Activated CD4-positive, alpha-beta T cell treated with anti-CD3 and anti-CD28 coated beads for 24 hours (primary cell): Measurements from ENCODE around the gene RBP2.

Experiments used
- DNase-seq, 2 donors: peaks; one replicate each; pipeline ENCODE4 v3.0.0-alpha.2; 2020; ENCODE audit warnings: low read depth in 2 of 2

RBP2 gene

GRCh38 chr3:139481116-139481515 lies 4.8 kb upstream of the RBP2 start:
- no peak for DNase-seq

DNA sequence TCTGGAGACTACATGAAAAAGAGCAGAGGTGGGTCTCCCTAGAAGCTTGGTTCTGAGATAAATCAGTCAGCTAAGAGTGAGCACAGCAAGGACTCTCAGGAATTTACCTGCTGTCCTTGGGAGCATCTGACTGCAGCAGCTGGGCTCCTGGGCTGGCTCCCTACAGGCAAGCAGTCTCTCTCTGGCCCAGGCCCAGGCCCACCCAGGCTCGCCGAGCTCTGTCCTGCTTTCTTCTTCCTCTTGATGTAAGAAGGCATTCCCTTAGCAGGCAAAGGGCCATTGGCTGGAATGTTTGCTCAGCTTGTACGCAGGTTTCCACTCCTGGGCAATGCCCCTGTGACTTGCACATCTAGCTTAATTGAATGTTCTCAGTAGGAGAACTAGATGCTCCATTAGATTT lies 4.3 kb upstream of the RBP2 start:
- DNase-seq = no peak

DNA sequence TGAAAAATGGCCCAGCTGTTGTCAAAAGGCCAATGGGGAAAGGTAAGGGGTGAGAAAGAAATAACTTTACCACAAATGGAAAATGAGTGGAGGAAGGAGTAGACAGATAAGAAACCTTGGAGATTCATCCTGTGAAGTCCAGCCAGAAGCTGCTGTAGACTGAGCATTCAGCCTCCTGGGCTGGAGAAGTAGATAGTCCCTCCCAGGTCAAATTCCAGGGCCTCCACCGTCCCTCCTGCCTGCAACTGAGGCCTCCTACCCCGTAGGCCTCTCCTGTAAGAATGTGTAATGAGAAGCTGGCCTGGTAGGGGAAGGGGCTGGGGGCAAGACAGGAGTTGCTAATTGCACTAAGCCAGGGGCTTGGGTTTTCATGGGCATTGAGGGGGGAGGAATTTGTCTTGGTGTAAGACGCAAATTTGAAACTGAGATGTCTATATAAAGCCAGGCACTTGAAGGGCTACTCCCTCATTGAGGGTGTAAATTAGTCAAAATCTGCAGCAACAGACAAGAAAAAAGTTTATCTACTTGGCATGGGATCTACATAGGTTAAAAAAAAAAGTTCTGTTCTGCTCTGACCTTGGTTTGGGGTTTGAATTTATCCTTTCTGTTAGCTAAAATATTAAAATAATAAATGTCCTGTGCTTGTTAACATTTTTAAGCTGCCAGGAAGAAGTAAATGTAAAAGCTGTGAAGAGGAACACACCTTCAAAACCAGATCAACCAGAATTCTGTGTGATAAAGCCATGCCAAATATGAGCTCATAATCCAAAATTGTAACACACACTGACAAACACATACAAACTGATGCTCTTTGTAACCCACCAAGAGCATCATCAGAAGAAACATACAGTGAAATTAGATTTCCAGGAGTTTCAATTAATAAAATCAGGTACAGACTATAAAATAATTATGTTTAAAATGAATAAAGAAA lies 1.7 kb upstream of the RBP2 start:
- DNase-seq = no peak

- DNase-seq = no peak
Measured at GRCh38 chr3:139473155-139473771, 3.1 kb downstream of the RBP2 start.

GRCh38 chr3:139472380-139473010 lies 3.8 kb downstream of the RBP2 start:
- no peak for DNase-seq

GRCh38 chr3:139470199-139470598 lies 6.1 kb downstream of the RBP2 start:
- DNase-seq = no peak

DNA sequence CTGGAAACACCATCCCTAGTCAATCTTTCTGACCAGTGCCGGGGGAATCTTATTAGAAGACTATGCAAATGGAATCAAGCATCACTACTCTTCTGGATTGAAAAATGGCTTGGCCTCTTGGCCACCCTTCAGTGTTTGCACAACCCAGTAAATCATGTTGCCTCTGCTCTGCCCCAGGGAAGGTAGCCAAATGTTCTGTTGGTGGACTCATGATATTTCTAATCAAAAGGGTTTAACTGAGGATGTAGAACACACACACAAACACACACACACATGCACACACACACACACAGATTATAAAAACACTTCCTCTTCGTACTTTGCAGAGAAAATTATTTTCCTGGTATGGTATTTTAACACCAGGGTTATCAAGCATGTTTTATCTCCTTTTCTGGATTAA lies 7.9 kb downstream of the RBP2 start:
- no peak for DNase-seq

GRCh38 chr3:139466360-139466759 lies 10.0 kb downstream of the RBP2 start:
- no peak for DNase-seq

DNA sequence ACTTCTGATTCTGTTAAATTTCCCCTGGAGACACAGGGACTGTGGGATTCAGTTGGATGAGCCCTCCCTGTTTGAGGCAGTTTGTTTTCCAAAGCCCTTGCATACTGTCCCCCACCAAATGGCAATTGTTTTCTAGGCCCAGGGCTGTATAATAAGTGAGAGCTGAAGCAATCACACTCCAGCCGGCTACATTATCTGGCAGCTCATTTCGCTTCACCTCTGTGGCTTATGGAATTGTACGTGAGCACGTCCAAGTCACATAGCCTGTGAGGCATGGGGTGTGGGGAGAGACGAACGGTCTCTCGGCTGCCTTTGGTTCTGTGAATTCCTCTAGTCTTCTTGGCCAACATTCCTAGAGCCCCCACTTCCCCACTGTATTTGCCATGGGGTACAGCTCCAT lies 10.7 kb downstream of the RBP2 start:
- no peak for DNase-seq

DNA sequence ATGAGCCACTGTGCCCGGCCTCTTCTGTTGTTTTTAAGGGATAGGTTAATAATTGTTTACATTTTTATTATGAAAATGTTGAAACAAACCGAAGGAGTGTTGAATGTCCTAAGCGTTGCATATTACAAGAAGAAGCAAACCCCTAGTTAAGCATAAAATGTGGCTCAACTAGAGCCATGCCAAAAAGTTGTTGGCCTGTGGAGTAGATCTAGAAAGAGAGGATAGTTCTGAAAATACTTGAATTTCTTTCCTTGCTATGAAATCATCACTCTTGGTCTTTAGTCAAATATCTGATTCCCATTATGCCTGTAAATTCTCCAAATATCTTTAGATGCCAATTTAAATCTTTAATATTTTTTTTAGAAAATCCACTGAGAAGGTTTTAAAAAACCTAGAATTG lies 12.8 kb downstream of the RBP2 start:
- DNase-seq = no peak

GRCh38 chr3:139460529-139460928 lies 15.8 kb downstream of the RBP2 start:
- no peak for DNase-seq

DNA sequence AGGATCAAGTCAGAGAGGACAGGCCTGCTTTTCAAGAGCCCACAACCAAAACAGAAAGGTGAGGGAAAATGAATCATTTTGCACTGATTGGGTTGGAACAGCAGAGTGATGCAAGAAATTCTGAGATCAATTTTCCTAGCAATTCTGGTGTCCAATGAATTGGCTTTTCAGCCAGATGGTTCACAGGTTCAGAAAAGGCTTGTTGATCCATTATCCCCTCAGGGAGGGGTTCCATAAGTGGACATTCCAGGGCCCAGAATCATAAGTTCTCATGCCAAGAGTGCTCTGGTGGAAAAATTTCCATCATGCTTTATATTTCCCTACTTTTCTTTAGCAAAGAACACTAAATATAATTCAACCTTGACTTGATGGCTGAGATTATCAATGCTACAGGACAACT lies 16.2 kb downstream of the RBP2 start:
- no peak for DNase-seq

DNA sequence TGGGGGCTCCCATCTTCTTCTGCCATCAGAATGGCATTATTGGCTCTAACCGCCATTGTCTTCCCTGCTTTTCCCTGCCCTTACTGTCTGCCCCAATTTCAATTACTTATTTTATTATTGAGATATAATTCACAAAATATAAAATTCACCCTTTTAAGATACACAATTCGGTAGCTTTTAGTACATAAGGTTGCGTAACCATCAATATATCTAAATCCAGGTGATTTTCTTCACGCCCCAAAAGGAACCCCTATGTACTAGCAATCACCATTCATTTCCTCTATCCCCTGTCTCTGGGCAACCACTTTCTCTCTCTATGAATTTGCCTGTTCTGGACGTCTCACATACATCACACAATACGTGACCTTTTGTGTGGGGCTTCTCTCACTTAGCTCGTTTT lies 18.0 kb downstream of the RBP2 start:
- DNase-seq = no peak

DNA sequence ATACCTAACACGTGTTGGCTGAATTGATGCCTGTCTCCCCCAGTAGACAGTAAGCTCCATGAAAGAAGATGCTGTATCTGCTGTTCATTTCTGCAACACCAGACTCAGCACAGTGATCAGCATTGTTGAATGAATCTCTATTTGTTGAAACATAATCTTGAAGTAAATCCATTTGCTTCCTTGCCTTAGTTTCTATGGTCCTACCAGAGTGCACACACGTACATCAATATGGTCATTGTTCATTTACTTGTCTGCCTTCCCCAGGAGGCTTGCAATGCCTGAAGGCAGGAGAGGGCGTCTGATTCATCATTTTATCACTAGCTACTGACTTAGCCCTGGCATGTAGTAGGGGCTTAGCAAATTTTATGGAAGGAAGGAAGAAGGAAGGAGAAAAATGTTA lies 19.2 kb downstream of the RBP2 start:
- no peak for DNase-seq

DNA sequence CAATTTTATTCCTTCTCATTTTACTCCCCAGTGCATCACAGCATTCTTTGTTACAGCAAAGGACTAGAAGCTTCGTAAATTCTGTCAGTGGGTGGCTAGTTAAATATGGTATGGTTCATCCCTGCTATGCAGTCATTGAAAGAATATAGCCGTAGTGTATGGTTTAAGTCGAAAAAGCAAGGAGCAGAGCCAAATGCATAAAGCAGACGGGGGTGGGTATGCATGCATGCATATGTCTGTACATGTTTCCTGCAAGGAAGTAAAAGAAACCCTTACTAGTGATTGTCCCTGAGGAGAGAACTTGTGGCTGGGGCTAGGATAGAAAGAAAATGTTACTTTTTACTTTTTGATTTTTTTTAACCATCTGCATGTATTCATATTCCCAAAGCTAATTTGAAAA lies 19.9 kb downstream of the RBP2 start:
- DNase-seq = no peak

GRCh38 chr3:139455855-139456254 lies 20.5 kb downstream of the RBP2 start:
- DNase-seq = no peak

- DNase-seq = no peak
Measured at GRCh38 chr3:139455206-139455605, 21.1 kb downstream of the RBP2 start.

DNA sequence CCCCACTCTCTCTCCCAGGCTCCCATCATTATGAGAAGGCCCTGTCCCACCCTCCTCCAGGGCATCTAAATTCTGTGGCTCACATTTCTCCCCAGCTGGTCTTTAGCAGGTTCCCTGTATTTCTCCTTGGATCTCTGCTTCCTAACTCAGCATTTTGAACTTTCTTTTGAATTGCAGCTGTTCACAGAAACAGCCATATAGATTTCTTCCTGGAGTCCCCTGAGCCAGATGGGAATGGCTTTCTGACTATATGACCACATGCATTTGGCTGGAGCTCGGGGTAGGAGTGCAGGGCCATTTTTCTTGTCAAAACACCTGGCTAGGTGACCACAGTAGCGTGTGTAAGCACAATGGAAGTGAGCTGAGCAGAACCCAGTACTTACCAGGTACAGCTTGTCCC lies 22.0 kb downstream of the RBP2 start:
- DNase-seq = no peak

GRCh38 chr3:139450159-139450558 lies 26.2 kb downstream of the RBP2 start:
- DNase-seq = no peak

DNA sequence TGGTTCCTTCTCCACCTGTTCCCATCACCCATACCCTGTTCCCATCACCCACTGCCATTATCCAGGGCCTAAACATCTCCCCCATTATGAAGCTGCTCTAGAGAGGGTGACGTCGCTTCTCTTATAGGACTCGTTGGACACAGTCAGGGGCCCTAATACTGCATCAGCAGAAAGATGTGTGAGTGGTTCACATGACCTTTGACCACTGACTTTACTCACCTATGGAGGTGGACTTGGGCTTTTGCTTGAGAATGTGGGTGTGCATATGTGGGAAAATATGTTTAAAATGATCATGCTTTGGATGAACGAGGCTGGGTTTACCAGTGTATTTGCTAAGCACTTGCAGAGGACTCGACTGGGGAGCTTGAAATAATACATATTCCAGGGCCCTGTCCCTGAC lies 26.8 kb downstream of the RBP2 start:
- no peak for DNase-seq

DNA sequence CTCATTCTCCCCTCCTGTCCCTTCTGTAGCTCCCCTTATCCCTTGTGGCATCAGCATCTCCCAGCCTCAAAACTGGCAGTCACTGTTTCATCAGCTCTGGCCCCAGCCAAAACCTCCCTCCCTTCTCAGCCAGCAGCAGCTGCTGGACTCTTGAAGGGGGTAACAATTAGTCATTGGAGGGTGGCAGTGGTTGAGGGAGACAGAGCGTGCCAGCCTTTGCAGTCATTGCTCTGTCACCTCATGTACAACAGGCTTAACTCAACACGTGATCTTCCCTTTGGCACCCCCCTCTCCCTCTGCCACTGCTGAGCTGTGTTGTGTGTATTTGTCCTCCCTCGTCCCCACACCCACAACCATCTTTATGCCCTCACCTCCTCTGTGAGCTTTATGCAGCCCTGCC lies 28.2 kb downstream of the RBP2 start:
- no peak for DNase-seq

DNA sequence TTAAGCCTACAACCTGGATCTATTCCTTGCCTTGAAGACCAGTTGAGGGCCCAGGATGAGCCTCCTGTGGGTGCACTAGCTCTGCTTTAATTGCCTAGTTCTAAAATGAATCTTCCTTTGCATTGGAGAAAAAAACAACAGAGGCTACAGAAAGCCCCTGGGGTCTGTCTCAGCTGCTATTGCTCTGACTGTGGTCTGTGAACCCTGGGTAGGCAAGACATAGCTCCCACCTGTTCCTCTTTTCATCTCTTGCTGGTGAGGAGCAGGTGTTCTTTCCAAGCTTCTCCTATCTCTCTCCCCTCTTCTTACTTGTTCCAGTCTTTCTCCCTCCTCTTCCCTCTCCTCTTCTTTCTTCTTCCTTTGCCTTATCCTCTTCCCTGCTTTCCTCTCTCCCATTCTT lies 28.8 kb downstream of the RBP2 start:
- DNase-seq = no peak

DNA sequence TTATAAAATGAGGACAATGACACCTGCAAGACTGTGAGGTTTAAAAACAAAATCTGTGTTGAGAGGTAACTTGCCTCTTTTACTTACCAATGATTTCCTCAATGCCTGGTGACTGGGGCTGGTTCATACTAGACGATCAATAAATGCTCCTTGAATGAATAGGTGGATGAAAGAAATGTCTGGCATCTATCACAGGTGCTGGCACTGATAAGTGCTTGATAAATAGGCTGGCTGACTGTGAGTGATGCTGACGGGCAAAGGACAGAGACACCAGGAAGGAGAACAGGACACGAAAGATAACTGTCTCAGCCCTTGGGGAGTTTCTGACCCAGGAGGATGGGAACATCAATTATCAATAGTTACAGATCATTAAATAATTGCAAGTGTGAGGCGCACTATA lies 31.9 kb downstream of the RBP2 start:
- no peak for DNase-seq
